ENCODE measurements around the gene FAM13A.

DNA sequence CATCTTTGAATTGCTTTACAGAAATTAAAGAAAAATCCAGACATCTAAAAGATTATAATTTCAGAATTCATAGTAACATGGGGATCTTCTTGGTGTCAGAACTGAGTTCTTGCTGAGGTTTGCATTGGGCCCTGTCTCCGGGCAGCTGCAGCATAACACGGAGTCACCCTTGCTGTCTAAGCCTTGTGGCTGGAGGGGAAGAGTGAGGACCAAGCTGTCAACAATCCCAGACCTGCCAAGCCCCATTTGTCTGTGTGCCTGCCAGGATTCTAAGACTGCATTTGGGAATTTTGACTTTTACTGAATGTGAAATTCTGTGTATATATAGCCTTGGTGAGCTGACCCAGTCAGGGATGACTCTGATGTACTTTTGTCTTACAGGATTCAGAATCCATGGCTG, 334.2 kb downstream of the FAM13A start:
- TF ChIP-seq EZH2 (IDR thresholded peaks at IDR 0.05; ENCODE audit: borderline replicate concordance, insufficient read depth, low read depth, low read length, poor library complexity, severe bottlenecking): no peak
- TF ChIP-seq, protein P1, sequence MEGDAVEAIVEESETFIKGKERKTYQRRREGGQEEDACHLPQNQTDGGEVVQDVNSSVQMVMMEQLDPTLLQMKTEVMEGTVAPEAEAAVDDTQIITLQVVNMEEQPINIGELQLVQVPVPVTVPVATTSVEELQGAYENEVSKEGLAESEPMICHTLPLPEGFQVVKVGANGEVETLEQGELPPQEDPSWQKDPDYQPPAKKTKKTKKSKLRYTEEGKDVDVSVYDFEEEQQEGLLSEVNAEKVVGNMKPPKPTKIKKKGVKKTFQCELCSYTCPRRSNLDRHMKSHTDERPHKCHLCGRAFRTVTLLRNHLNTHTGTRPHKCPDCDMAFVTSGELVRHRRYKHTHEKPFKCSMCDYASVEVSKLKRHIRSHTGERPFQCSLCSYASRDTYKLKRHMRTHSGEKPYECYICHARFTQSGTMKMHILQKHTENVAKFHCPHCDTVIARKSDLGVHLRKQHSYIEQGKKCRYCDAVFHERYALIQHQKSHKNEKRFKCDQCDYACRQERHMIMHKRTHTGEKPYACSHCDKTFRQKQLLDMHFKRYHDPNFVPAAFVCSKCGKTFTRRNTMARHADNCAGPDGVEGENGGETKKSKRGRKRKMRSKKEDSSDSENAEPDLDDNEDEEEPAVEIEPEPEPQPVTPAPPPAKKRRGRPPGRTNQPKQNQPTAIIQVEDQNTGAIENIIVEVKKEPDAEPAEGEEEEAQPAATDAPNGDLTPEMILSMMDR (IDR thresholded peaks at IDR 0.05): no peak
